ENCODE measurements around the gene POLR3G.

The POLR3G gene

GRCh38 chr5:90477621-90478215 is 3.1 kb downstream of the POLR3G start:
- no peak overlapping the region for H3K27ac Mint-ChIP-seq
- no peak for DNase-seq
- H3K36me3 Mint-ChIP-seq, result no peaks in the 10 kb centered on the region
- peaks cover 3% of the 10 kb centered on the region for H3K27me3 Mint-ChIP-seq
- CTCF ChIA-PET, result interaction anchor here (1.0 kb wide), 1 partner anchor 52 kb away, joined by 3 read pairs; the partner anchor contains the start of gene LYSMD3
- H3K4me3 Mint-ChIP-seq, result no peak overlapping the region
- peaks cover 25% of the 10 kb centered on the region for H3K4me1 Mint-ChIP-seq
- no peaks in the 10 kb centered on the region for H3K9me3 Mint-ChIP-seq

DNA sequence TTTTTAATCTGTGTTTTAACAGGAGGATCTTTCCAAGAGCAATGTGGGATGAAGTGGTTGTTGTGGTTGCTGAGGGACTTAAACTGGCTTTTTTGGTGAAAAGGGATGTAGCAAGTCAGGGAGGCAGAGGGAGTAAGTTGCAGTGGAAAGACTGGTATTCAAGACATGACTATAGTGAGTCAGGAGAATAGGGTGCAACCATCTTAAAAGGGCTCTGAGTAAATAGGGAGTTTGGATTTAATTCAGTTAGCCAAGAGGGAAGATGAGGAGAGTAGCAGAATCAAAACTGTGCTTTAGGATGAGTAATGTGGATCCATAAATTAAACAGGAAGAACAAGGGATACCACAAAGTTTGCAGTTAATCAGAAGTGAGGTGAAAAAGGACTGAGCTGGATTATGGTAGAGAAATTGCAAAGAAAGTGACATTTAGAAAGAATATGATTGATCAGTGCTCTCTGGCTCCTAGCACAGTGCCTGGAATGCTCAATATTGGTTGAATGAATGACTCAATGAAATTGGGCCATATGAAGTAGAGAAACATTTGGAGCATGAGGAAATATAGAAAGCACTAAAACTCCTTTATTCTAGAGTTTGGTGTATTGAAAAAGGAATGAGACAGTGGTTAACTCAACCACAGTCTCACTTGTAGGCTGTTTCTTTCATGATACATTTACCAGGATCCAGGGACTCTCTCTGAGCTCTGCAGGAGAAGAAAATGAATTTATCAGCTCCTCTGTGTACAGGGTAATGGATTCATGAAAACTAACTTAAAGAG is 5.1 kb downstream of the POLR3G start:
- H3K4me1 Mint-ChIP-seq, result peaks cover 19% of the 10 kb centered on the region
- CTCF ChIA-PET, result no interaction called here
- H3K9me3 Mint-ChIP-seq, result no peaks in the 10 kb centered on the region
- H3K4me3 Mint-ChIP-seq, result no peak overlapping the region
- H3K36me3 Mint-ChIP-seq, result no peaks in the 10 kb centered on the region
- peaks cover under 1% of the 10 kb centered on the region for H3K27me3 Mint-ChIP-seq
- no peak overlapping the region for H3K27ac Mint-ChIP-seq
- no peak for DNase-seq

- CTCF ChIA-PET, result no interaction called here
- no peaks in the 10 kb centered on the region for H3K27me3 Mint-ChIP-seq
- no peak overlapping the region for H3K27ac Mint-ChIP-seq
- H3K9me3 Mint-ChIP-seq, result no peaks in the 10 kb centered on the region
- no peak for DNase-seq
- no peak overlapping the region for H3K4me3 Mint-ChIP-seq
- peaks cover 11% of the 10 kb centered on the region for H3K4me1 Mint-ChIP-seq
- H3K36me3 Mint-ChIP-seq, result no peaks in the 10 kb centered on the region
Measured at GRCh38 chr5:90480699-90481098, 6.0 kb downstream of the POLR3G start.

- no peak overlapping the region for H3K4me3 Mint-ChIP-seq
- H3K9me3 Mint-ChIP-seq, result no peaks in the 10 kb centered on the region
- H3K27me3 Mint-ChIP-seq, result no peaks in the 10 kb centered on the region
- DNase-seq, result no peak
- CTCF ChIA-PET, result no interaction called here
- no peak overlapping the region for H3K27ac Mint-ChIP-seq
- no peaks in the 10 kb centered on the region for H3K36me3 Mint-ChIP-seq
- peaks cover 2% of the 10 kb centered on the region for H3K4me1 Mint-ChIP-seq
Measured at GRCh38 chr5:90483206-90483605, 8.5 kb downstream of the POLR3G start.

GRCh38 chr5:90484540-90484939 is 9.9 kb downstream of the POLR3G start:
- Mint-ChIP-seq H3K4me3 (no peak overlapping the region), H3K9me3 (no peaks in the 10 kb centered on the region), H3K27ac (no peak overlapping the region), H3K36me3 (no peaks in the 10 kb centered on the region), H3K4me1 (peaks cover 2% of the 10 kb centered on the region), H3K27me3 (no peaks in the 10 kb centered on the region)
- no peak for DNase-seq
- CTCF ChIA-PET, result no interaction called here

- Mint-ChIP-seq H3K9me3 (no peaks in the 10 kb centered on the region), H3K4me3 (no peak overlapping the region), H3K27ac (no peak overlapping the region), H3K36me3 (no peaks in the 10 kb centered on the region), H3K4me1 (no peaks in the 10 kb centered on the region), H3K27me3 (no peaks in the 10 kb centered on the region)
- CTCF ChIA-PET, result no interaction called here
- no peak for DNase-seq
Measured at GRCh38 chr5:90488791-90489190, 14.1 kb downstream of the POLR3G start.

GRCh38 chr5:90494043-90494442 is 19.4 kb downstream of the POLR3G start:
- H3K36me3 Mint-ChIP-seq, result no peaks in the 10 kb centered on the region
- no peaks in the 10 kb centered on the region for H3K27me3 Mint-ChIP-seq
- no peak for DNase-seq
- no peak overlapping the region for H3K27ac Mint-ChIP-seq
- no peaks in the 10 kb centered on the region for H3K4me1 Mint-ChIP-seq
- no peaks in the 10 kb centered on the region for H3K9me3 Mint-ChIP-seq
- H3K4me3 Mint-ChIP-seq, result no peak overlapping the region
- CTCF ChIA-PET, result no interaction called here

- H3K27ac Mint-ChIP-seq, result no peak overlapping the region
- H3K4me1 Mint-ChIP-seq, result no peaks in the 10 kb centered on the region
- H3K4me3 Mint-ChIP-seq, result no peak overlapping the region
- CTCF ChIA-PET, result no interaction called here
- H3K27me3 Mint-ChIP-seq, result no peaks in the 10 kb centered on the region
- DNase-seq, result no peak
- no peaks in the 10 kb centered on the region for H3K36me3 Mint-ChIP-seq
- H3K9me3 Mint-ChIP-seq, result no peaks in the 10 kb centered on the region
Measured at GRCh38 chr5:90495146-90495545, 20.5 kb downstream of the POLR3G start.

- Mint-ChIP-seq H3K27ac (no peak overlapping the region), H3K27me3 (no peaks in the 10 kb centered on the region), H3K36me3 (no peaks in the 10 kb centered on the region), H3K4me1 (peaks cover 9% of the 10 kb centered on the region), H3K4me3 (no peak overlapping the region), H3K9me3 (no peaks in the 10 kb centered on the region)
- CTCF ChIA-PET, result no interaction called here
- DNase-seq, result no peak
Measured at GRCh38 chr5:90503596-90503995, 28.9 kb downstream of the POLR3G start.

DNA sequence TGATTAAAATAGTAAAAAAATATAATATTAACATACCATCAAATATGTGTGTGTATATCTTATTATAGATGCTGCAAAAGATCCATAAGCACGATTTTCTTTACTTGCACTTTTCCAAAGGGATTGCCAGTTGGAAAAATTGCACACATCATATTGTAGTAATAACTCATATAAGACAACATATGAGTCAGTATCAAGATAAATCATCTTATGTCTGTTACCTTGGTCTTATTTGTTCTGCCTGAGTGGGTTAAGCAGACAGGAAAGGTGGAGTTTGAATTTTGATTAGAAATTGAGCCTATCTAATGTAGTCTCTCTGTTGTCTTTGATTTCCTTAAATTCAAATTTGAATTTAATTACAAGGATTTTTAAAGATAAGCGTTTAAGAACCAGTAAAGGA is 30.1 kb downstream of the POLR3G start:
- H3K4me3 Mint-ChIP-seq, result no peak overlapping the region
- no peaks in the 10 kb centered on the region for H3K27me3 Mint-ChIP-seq
- CTCF ChIA-PET, result no interaction called here
- no peak for DNase-seq
- H3K4me1 Mint-ChIP-seq, result peaks cover 9% of the 10 kb centered on the region
- H3K36me3 Mint-ChIP-seq, result no peaks in the 10 kb centered on the region
- no peak overlapping the region for H3K27ac Mint-ChIP-seq
- H3K9me3 Mint-ChIP-seq, result no peaks in the 10 kb centered on the region

GRCh38 chr5:90506221-90506620 is 31.6 kb downstream of the POLR3G start:
- H3K27ac Mint-ChIP-seq, result no peak overlapping the region
- no peaks in the 10 kb centered on the region for H3K36me3 Mint-ChIP-seq
- no peak overlapping the region for H3K4me3 Mint-ChIP-seq
- no peak for DNase-seq
- peaks cover 9% of the 10 kb centered on the region for H3K4me1 Mint-ChIP-seq
- CTCF ChIA-PET, result no interaction called here
- no peaks in the 10 kb centered on the region for H3K27me3 Mint-ChIP-seq
- H3K9me3 Mint-ChIP-seq, result no peaks in the 10 kb centered on the region

DNA sequence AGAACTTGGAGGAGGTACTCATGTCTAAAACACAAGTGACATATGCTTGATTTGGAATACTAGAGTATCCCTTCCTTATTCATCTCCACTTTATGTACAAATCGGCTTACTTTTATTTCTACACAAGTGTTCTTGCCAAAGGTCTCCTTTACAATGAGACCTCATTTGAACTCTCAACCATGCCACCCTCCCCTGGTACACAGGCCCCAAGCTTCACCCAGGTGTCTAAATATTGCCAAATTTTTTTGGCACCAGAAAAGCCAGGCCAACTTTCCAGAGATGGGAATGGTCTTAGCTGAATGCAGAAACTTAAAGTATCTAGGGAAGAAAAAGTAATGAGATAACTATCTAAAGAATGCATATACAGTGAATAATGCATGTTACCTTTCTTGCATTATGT is 35.8 kb downstream of the POLR3G start:
- Mint-ChIP-seq H3K4me1 (peaks cover 9% of the 10 kb centered on the region), H3K36me3 (peaks cover 6% of the 10 kb centered on the region), H3K27ac (no peak overlapping the region), H3K4me3 (no peak overlapping the region), H3K9me3 (no peaks in the 10 kb centered on the region), H3K27me3 (no peaks in the 10 kb centered on the region)
- DNase-seq, result no peak
- CTCF ChIA-PET, result no interaction called here

DNA sequence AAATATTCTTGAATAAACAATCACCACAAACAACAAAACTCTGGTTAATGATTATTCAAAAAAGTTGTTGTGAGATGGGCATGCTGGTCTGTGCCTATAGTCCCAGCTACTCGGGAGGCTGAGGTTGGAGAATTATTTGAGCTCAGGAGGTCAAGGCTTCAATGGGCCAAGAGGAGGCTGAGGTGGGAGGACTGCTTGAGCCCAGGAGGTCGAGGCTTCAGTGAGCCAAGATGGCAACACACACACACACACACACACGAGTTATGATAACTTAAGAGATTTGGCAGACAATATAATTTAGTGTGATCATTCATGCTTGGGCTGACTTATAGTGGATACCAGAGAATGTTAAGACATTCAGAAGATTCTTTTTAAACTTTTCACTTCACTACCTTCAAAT is 39.9 kb downstream of the POLR3G start:
- no peaks in the 10 kb centered on the region for H3K9me3 Mint-ChIP-seq
- H3K27ac Mint-ChIP-seq, result no peak overlapping the region
- CTCF ChIA-PET, result no interaction called here
- no peaks in the 10 kb centered on the region for H3K27me3 Mint-ChIP-seq
- DNase-seq, result no peak
- H3K4me1 Mint-ChIP-seq, result peaks cover 8% of the 10 kb centered on the region
- peaks cover 20% of the 10 kb centered on the region for H3K36me3 Mint-ChIP-seq
- H3K4me3 Mint-ChIP-seq, result no peak overlapping the region

- Mint-ChIP-seq H3K27me3 (no peaks in the 10 kb centered on the region), H3K27ac (no peak overlapping the region), H3K9me3 (no peaks in the 10 kb centered on the region), H3K4me1 (peaks cover 8% of the 10 kb centered on the region), H3K4me3 (no peak overlapping the region), H3K36me3 (peaks cover 46% of the 10 kb centered on the region)
- CTCF ChIA-PET, result no interaction called here
- DNase-seq, result no peak
Measured at GRCh38 chr5:90518661-90519060, 44.0 kb downstream of the POLR3G start.

DNA sequence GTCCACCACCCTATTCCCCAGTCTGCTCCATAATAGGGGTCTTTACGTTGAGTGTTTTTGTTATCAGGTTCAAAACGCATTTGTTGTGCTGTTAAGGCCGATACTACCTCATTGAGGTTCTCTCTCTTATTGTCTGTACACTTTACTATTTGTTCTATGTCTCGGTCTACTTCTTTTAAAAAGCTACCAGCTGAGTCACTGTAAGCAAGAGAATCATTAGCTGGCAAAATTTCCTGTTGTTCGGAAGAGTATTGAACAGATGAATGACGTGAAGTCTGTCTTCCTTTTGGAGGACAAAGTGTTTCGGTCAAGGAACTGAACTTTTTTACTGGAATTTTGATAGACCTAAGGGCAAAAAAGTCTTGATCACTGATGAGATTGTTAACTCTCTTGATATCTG is 44.4 kb downstream of the POLR3G start:
- H3K36me3 Mint-ChIP-seq, result peaks cover 47% of the 10 kb centered on the region
- CTCF ChIA-PET, result no interaction called here
- no peaks in the 10 kb centered on the region for H3K9me3 Mint-ChIP-seq
- peaks cover 8% of the 10 kb centered on the region for H3K4me1 Mint-ChIP-seq
- H3K27ac Mint-ChIP-seq, result no peak overlapping the region
- no peak overlapping the region for H3K4me3 Mint-ChIP-seq
- DNase-seq, result no peak
- H3K27me3 Mint-ChIP-seq, result no peaks in the 10 kb centered on the region

Measured in activated naive CD4-positive, alpha-beta T cell treated with anti-CD3 and anti-CD28 coated beads, Interleukin-2, amount 10 ng/mL, durations not matched to agents 7 days and 5 days (primary cell).